ENCODE measurements around the gene TMEM132D. TPM values are rescaled to one million over a fixed set of nuclear protein-coding genes. Genes with fewer than 3 reads are reported as not detected.

TMEM132D gene
- total and polyA plus RNA-seq, 3 donors from 2014 or later: 0.44 to 0.50 (median 0.47) TPM

DNA sequence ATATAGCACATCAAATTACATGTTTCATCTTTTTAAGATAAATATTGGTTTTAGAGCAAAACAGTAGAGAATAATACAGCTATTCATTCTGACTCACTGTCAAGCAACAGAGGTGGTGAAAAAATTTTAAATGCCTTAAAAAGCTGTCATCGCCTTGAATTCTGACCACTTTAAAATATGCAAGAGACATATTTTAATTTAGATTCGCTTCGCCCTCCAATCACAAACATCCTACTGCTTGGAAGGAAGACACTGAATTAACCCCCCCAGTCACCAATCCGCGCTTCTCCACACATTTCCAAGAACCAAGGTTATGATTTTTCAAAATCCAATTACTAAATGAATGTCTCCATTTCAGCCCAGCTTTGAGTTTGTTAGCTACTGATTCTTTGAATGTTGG lies 112.4 kb downstream of the TMEM132D start:
- H3K4me1 ChIP-seq: no peaks in the 10 kb centered on the region
- no peaks in the 10 kb centered on the region for H3K36me3 ChIP-seq (ENCODE audit: low read depth, missing control alignments)
- DNase-seq: no peak
- 92 to 93% methylated on average over 5 of the region's 5 CpGs for WGBS, 2 donors
- intact Hi-C loops (cut with DNase I; ENCODE audit: low total_unique reads): no loop called here
- no peak overlapping the region for H3K27ac ChIP-seq
- H3K27me3 ChIP-seq: no peaks in the 10 kb centered on the region
- no peaks in the 10 kb centered on the region for H3K9me3 ChIP-seq
- no peak overlapping the region for H3K4me3 ChIP-seq
- TF ChIP-seq POLR2A (IDR thresholded peaks at IDR 0.05): no peak
- TF ChIP-seq, protein P1, sequence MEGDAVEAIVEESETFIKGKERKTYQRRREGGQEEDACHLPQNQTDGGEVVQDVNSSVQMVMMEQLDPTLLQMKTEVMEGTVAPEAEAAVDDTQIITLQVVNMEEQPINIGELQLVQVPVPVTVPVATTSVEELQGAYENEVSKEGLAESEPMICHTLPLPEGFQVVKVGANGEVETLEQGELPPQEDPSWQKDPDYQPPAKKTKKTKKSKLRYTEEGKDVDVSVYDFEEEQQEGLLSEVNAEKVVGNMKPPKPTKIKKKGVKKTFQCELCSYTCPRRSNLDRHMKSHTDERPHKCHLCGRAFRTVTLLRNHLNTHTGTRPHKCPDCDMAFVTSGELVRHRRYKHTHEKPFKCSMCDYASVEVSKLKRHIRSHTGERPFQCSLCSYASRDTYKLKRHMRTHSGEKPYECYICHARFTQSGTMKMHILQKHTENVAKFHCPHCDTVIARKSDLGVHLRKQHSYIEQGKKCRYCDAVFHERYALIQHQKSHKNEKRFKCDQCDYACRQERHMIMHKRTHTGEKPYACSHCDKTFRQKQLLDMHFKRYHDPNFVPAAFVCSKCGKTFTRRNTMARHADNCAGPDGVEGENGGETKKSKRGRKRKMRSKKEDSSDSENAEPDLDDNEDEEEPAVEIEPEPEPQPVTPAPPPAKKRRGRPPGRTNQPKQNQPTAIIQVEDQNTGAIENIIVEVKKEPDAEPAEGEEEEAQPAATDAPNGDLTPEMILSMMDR (IDR thresholded peaks at IDR 0.05): no peak

DNA sequence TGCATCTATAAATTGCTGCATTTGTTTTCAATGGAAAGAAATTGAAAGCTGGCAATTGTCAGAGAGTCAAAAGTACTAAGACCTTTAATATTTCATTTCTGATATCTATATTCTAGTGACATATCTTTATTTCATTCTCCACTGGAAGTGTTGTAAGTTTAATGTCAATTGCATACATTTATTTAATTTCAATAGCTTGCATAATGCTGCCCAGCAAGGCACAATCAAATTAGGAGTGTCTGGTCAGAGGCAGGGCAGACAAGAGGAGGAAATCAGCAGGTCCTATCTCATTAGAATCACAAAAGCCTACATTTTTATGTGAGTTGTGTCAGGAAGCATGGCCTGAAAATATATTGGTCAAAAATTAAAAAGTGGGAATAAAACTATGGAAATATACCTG lies 112.9 kb downstream of the TMEM132D start:
- H3K36me3 ChIP-seq (ENCODE audit: low read depth, missing control alignments): no peaks in the 10 kb centered on the region
- no peaks in the 10 kb centered on the region for H3K27me3 ChIP-seq
- no peak overlapping the region for H3K27ac ChIP-seq
- DNase-seq: no peak
- TF ChIP-seq, protein P1 (IDR thresholded peaks at IDR 0.05): no peak
- no peak for TF ChIP-seq POLR2A (IDR thresholded peaks at IDR 0.05)
- H3K4me1 ChIP-seq: no peaks in the 10 kb centered on the region
- no peaks in the 10 kb centered on the region for H3K9me3 ChIP-seq
- intact Hi-C loops (cut with DNase I; ENCODE audit: low total_unique reads): no loop called here
- no peak overlapping the region for H3K4me3 ChIP-seq

DNA sequence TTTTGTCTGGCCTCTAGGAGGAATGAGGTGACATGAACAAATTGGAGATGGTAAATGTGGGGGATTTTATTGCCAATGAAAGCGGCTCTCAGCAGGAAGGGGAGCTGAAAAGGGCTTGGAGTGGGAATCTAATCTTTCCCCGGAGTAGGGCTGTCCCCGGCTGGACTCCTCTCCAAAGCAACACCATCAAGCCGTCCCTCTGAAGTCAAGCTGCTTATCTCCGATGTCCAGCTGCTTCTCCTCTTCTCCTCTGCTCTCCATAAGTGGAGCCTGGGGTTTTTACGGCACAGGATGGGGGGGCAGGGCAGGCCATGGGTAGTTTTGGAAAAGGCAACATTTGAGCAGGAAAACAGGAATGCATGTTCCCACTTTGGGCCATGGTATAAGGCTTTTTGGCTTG lies 113.5 kb downstream of the TMEM132D start:
- Histone ChIP-seq H3K27me3 (no peaks in the 10 kb centered on the region), H3K4me1 (no peaks in the 10 kb centered on the region), H3K27ac (no peak overlapping the region), H3K4me3 (no peak overlapping the region), H3K9me3 (no peaks in the 10 kb centered on the region), H3K36me3 (ENCODE audit: low read depth, missing control alignments) (no peaks in the 10 kb centered on the region)
- TF ChIP-seq, protein P1 (IDR thresholded peaks at IDR 0.05): no peak
- TF ChIP-seq POLR2A (IDR thresholded peaks at IDR 0.05): no peak
- intact Hi-C loops (cut with DNase I; ENCODE audit: low total_unique reads): no loop called here
- 28 to 38% methylated on average over 6 of the region's 6 CpGs for WGBS, 2 donors
- DNase-seq: no peak

DNA sequence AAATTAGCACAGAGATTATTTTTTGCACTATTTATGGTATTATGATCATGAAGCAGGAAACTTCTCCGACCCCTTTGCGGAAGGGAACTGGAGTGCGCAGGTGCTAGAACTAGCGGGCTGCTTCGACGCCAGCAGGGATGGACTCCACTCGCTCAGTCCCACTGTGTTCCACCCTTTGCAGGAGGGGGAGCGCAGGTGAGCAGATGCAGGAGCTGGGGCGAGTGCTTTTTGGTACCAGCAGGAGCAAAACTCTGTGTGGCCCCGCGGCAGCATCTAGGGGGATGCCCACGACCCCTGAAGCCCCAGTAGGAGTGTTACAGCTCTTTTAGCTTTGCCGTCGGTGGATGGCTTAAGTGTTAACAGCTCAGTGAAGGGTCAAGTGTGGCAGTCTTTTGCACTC lies 113.9 kb downstream of the TMEM132D start:
- Histone ChIP-seq H3K4me1 (no peaks in the 10 kb centered on the region), H3K9me3 (no peaks in the 10 kb centered on the region), H3K36me3 (ENCODE audit: low read depth, missing control alignments) (no peaks in the 10 kb centered on the region), H3K27me3 (no peaks in the 10 kb centered on the region), H3K27ac (no peak overlapping the region), H3K4me3 (no peak overlapping the region)
- intact Hi-C loops (cut with DNase I; ENCODE audit: low total_unique reads): no loop called here
- TF ChIP-seq, protein P1 (IDR thresholded peaks at IDR 0.05): no peak
- TF ChIP-seq POLR2A (IDR thresholded peaks at IDR 0.05): no peak
- DNase-seq: no peak
- 62 to 77% methylated on average over 14 of the region's 14 CpGs for WGBS, 2 donors

DNA sequence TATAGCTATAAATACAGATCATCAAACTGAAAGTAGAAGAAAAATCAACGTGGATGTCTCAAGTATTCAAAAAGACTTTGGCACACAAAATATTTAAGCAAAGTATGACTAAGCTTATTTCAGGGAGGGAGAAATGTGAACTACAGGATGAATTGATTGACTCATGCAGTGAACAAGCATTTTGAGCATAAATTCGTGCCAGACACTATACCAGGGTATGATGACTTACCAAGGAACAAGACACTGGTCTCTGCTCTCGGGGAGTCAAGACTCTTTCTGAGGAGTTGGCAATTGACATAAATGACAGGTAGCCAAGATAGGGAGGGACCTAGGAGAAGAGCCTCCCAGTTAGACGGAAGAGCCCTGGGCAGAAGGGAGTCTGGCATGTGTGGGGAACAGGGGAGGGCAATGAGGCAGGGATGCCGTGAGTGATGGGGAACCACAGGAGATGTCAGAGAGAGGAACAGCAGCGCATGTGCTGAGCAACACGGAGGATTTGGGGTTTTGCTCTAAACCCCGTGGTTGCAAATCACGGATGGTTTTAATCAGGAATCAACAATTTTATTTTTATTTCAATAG lies 115.2 kb downstream of the TMEM132D start:
- Histone ChIP-seq H3K9me3 (no peaks in the 10 kb centered on the region), H3K27ac (no peak overlapping the region), H3K36me3 (ENCODE audit: low read depth, missing control alignments) (no peaks in the 10 kb centered on the region), H3K27me3 (no peaks in the 10 kb centered on the region), H3K4me3 (no peak overlapping the region), H3K4me1 (no peaks in the 10 kb centered on the region)
- DNase-seq: no peak
- TF ChIP-seq, protein P1 (IDR thresholded peaks at IDR 0.05): no peak
- no peak for TF ChIP-seq POLR2A (IDR thresholded peaks at IDR 0.05)
- intact Hi-C loops (cut with DNase I; ENCODE audit: low total_unique reads): no loop called here
- 64 to 72% methylated on average over 9 of the region's 9 CpGs for WGBS, 2 donors
